ENCODE data around the gene KCNG4. TPM values are rescaled to one million over a fixed set of nuclear protein-coding genes. Genes with fewer than 3 reads are reported as not detected.

KCNG4 gene
- polyA plus RNA-seq, 3 donors: not detected

DNA sequence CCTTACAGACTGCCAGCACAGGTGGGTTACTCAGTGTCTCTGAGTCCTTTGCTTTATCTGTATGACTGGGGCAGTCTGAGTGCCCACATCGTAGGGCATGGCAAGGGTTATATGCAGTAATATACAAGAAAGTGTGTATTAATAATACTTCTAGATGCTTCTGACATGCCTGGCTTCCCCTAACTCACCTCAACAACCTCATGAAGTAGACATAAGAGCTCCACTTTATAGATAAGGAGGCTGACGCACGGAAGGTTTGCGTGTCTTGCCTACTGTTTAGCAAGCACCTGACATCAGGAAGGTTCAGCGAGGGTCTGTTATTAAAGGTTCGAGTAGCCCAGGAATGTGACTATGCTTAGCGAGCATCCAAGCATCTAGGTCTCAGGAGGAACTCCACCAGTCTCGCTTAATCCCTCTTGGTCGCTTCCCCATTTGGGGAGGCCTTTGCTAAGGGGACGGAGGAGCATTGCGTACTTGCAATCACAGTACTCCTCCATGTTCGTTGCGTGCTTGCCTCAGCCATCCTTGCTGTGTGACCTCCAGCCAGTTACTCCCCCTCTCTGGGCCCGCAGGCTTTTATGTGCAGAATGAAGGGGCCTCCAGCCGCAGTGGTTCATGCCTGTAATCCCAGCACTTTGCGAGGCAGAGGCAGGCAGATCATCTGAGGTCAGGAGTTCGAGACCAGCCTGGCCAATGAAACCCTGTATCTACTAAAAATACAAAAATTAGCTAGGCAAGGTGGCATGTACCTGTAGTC lies 1.6 kb downstream of the KCNG4 start:
- Mint-ChIP-seq H3K4me1 (peaks cover 15% of the 10 kb centered on the region), H3K9me3 (peaks cover 0 to 2% (median 0%) of the 10 kb centered on the region in 7 donors), H3K36me3 (no peaks in the 10 kb centered on the region), H3K27me3 (ENCODE audit: low read depth in 3 of 3) (peaks cover 12 to 27% (median 21%) of the 10 kb centered on the region in 3 donors), H3K4me3 (no peak overlapping the region), H3K27ac (no peak overlapping the region)
- no peak overlapping the region for H3K4me3 ChIP-seq (replicated peaks in 1 of 3; ENCODE audit: low read depth in 2 of 3, low read length in 3 of 3)
- H3K4me1 ChIP-seq (ENCODE audit: control insufficient read depth in 1 of 2, insufficient read depth in 2 of 2, low read length in 2 of 2): peaks cover 11 to 13% of the 10 kb centered on the region in 2 donors
- H3K4me2 ChIP-seq (replicated peaks; ENCODE audit: extremely low read depth, low read length, poor library complexity, severe bottlenecking): no peak overlapping the region
- H2AFZ ChIP-seq (ENCODE audit: insufficient read depth, low read depth, low read length, poor library complexity, severe bottlenecking): no peak overlapping the region
- H3K79me2 ChIP-seq (ENCODE audit: insufficient read depth, low read length): no peaks in the 10 kb centered on the region
- H3K27ac ChIP-seq (ENCODE audit: low read depth in 1 of 2, low read length in 2 of 2): no peak overlapping the region
- no peaks in the 10 kb centered on the region for H3K36me3 ChIP-seq (replicated peaks in 1 of 2; ENCODE audit: control insufficient read depth in 1 of 2, insufficient read depth in 2 of 2, low read length in 2 of 2)
- H3K27me3 ChIP-seq (ENCODE audit: control insufficient read depth in 2 of 2, insufficient read depth in 2 of 2, low read length in 2 of 2): peaks cover 0 to 1% of the 10 kb centered on the region in 2 donors
- WGBS (ENCODE audit: insufficient coverage): 87% methylated on average over 15 of the region's 17 CpGs
- H3K9me3 ChIP-seq (replicated peaks in 1 of 2; ENCODE audit: control insufficient read depth in 1 of 2, insufficient read depth in 1 of 2, low read length in 2 of 2): no peaks in the 10 kb centered on the region
- DNase-seq: no peak
- intact Hi-C loops (cut with micrococcal nuclease): no loop called here
- no peaks in the 10 kb centered on the region for H4K20me1 ChIP-seq (ENCODE audit: insufficient read depth, low read length)
- TF ChIP-seq, protein P1, sequence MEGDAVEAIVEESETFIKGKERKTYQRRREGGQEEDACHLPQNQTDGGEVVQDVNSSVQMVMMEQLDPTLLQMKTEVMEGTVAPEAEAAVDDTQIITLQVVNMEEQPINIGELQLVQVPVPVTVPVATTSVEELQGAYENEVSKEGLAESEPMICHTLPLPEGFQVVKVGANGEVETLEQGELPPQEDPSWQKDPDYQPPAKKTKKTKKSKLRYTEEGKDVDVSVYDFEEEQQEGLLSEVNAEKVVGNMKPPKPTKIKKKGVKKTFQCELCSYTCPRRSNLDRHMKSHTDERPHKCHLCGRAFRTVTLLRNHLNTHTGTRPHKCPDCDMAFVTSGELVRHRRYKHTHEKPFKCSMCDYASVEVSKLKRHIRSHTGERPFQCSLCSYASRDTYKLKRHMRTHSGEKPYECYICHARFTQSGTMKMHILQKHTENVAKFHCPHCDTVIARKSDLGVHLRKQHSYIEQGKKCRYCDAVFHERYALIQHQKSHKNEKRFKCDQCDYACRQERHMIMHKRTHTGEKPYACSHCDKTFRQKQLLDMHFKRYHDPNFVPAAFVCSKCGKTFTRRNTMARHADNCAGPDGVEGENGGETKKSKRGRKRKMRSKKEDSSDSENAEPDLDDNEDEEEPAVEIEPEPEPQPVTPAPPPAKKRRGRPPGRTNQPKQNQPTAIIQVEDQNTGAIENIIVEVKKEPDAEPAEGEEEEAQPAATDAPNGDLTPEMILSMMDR (IDR thresholded peaks at IDR 0.05): no peak
- H3K9ac ChIP-seq (ENCODE audit: insufficient read depth, low read length, poor library complexity, severe bottlenecking): no peak overlapping the region

DNA sequence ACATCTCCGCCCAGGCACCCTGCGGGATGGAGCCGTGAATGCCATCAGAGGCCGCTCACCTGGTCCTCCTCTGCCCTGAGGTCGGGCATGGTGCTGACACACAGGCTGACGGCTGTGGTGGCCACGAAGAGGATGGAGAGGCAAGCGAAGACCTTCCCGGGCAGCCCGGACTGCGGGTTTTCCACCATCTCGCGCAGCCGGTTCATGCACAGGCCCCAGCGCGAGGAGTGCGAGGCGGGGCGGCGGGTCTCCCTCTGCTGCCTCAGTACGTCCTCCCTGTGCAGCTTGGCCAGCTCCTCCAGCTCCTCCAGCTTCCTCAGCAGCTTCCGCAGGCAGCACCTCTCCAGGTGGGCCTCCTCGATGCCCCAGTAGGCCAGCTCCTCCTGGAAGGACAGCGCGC lies 3.1 kb downstream of the KCNG4 start:
- H3K27ac ChIP-seq (ENCODE audit: low read depth in 1 of 2, low read length in 2 of 2): no peak overlapping the region
- no peak overlapping the region for H3K4me3 ChIP-seq (replicated peaks in 1 of 3; ENCODE audit: low read depth in 2 of 3, low read length in 3 of 3)
- H3K9ac ChIP-seq (ENCODE audit: insufficient read depth, low read length, poor library complexity, severe bottlenecking): no peak overlapping the region
- TF ChIP-seq, protein P1 (IDR thresholded peaks at IDR 0.05): no peak
- Mint-ChIP-seq H3K36me3 (no peaks in the 10 kb centered on the region), H3K27ac (no peak overlapping the region), H3K4me3 (no peak overlapping the region), H3K27me3 (ENCODE audit: low read depth in 3 of 3) (peaks cover 18 to 29% (median 27%) of the 10 kb centered on the region in 3 donors), H3K9me3 (peaks cover 0 to 2% (median 0%) of the 10 kb centered on the region in 7 donors), H3K4me1 (peaks cover 15% of the 10 kb centered on the region)
- H4K20me1 ChIP-seq (ENCODE audit: insufficient read depth, low read length): no peaks in the 10 kb centered on the region
- H3K27me3 ChIP-seq (ENCODE audit: control insufficient read depth in 2 of 2, insufficient read depth in 2 of 2, low read length in 2 of 2): peaks cover 0 to 3% of the 10 kb centered on the region in 2 donors
- H3K4me1 ChIP-seq (ENCODE audit: control insufficient read depth in 1 of 2, insufficient read depth in 2 of 2, low read length in 2 of 2): peaks cover 11 to 13% of the 10 kb centered on the region in 2 donors
- intact Hi-C loops (cut with micrococcal nuclease): no loop called here
- no peak overlapping the region for H3K4me2 ChIP-seq (replicated peaks; ENCODE audit: extremely low read depth, low read length, poor library complexity, severe bottlenecking)
- WGBS (ENCODE audit: insufficient coverage): 90% methylated on average over 25 of the region's 25 CpGs
- no peaks in the 10 kb centered on the region for H3K36me3 ChIP-seq (replicated peaks in 1 of 2; ENCODE audit: control insufficient read depth in 1 of 2, insufficient read depth in 2 of 2, low read length in 2 of 2)
- H3K79me2 ChIP-seq (ENCODE audit: insufficient read depth, low read length): no peaks in the 10 kb centered on the region
- no peaks in the 10 kb centered on the region for H3K9me3 ChIP-seq (replicated peaks in 1 of 2; ENCODE audit: control insufficient read depth in 1 of 2, insufficient read depth in 1 of 2, low read length in 2 of 2)
- DNase-seq: no peak
- H2AFZ ChIP-seq (ENCODE audit: insufficient read depth, low read depth, low read length, poor library complexity, severe bottlenecking): no peak overlapping the region
